Middle frontal gyrus (tissue), 1 donor: ENCODE data around the gene KCNMA1.

Experiments used
- DNase-seq: peaks from one replicate; pipeline ENCODE4 v3.0.0-alpha.2; 2015; ENCODE audit warnings: low spot score; ENCODE audit errors: extremely low spot score

The KCNMA1 gene

GRCh38 chr10:77168861-77169260 lies 468.7 kb downstream of the KCNMA1 start:
- DNase-seq, result no peak

GRCh38 chr10:77168161-77168560 lies 469.4 kb downstream of the KCNMA1 start:
- DNase-seq, result no peak

DNA sequence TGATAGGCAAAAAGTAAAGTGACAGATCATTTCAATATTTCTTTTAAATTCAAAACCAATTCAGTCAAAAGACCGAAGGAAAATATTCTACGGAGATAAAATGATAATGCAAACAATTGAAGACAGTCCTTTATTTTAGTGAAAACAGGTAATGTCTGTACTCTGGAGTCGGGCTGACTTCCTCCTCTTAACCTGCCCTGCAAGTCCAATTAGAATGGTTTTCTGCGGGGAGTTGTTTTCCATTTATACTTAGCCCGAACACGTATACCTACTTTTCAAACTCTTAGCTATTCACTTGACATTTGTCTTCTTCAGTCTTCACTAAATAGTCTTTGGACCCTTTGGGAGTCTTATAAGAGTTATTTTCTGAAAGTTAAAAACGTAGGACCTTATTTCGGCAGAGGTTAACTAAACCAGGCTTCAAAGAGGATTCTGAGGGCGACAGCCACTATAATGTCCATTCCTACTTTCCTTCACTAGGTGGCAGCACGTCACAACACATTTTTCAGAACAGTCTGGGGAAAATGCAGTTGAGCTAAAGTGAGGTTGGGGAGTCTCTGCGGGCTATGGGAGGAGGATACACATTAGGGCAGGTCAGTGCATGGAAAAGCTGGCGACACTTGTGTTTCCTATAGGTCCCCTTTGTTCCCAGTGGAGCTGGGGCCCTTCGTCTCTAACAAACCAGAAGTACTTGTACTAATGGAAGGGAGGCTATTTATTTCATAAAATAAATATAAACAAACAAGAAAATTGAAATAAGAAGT lies 472.0 kb downstream of the KCNMA1 start:
- DNase-seq, result peak; percentile 61

DNA sequence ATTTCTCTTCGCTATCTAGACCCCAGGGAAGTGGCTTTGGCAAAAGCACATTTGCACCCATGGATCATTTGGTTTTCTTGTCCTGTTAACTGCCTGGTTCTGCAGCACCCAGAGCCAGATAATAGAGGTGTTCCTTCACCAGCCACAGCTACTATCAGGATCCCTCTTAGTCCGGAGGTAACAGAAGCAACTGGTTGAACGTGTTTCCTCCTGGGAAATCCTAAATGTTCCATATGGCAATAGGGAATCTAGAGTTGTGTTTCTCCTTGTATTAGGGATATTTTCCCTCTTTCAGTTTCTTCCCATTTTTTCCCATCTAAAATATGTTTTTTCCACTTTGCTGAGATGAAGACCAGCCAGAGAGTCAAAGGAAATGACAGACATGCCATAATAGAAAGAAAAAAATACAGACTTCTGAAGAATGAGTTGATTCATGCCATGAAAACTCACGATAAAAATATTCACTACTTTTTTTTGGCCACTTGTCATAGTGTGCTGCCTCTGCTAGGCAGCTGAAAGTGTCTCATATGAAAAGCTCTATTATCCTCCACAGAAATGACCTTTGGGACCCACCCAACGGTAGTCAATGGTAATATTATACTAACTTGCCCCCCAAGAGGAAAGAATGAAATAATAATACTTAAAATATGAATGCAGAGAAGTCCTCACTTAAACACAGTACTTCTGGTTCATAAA lies 472.8 kb downstream of the KCNMA1 start:
- DNase-seq, result no peak

DNA sequence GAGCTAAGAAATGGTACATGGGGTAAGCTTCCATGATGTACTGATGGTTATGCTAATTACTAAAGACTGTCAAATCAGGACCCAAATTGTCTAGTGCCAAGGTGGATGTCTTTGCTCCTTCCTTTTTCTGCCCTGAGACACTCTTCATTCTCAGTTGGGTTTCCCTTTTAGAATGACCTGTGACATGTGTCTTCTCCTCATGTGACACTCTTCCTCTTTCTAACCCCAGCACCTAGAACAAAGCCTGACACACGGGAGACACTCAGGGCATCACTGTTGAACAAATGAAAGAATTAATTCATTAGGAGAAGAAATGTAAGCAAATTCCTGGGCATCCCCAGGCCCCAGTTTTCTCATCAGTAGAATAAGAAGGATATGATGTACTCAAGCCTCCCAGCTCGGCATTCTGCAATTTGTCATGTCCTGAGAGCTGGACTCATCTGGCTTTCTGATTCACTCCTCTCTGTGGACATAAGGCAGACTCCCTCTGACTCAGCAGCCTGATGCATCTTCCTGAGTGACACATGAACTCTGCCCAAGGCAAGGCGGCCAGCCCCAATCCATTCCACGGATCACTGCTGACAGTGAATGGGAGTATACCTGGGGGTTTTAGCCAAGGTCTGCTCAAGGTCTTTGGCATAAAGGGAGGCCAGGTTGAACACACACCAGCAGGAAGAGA lies 473.8 kb downstream of the KCNMA1 start:
- no peak for DNase-seq

- no peak for DNase-seq
Observed at GRCh38 chr10:77162697-77163096, 474.9 kb downstream of the KCNMA1 start.

GRCh38 chr10:77160679-77161078 lies 476.9 kb downstream of the KCNMA1 start:
- DNase-seq, result no peak

GRCh38 chr10:77159538-77160110 lies 478.0 kb downstream of the KCNMA1 start:
- no peak for DNase-seq

- DNase-seq, result no peak
Observed at GRCh38 chr10:77158666-77159065, 478.9 kb downstream of the KCNMA1 start.

- DNase-seq, result no peak
Observed at GRCh38 chr10:77157248-77158019, 480.2 kb downstream of the KCNMA1 start.

DNA sequence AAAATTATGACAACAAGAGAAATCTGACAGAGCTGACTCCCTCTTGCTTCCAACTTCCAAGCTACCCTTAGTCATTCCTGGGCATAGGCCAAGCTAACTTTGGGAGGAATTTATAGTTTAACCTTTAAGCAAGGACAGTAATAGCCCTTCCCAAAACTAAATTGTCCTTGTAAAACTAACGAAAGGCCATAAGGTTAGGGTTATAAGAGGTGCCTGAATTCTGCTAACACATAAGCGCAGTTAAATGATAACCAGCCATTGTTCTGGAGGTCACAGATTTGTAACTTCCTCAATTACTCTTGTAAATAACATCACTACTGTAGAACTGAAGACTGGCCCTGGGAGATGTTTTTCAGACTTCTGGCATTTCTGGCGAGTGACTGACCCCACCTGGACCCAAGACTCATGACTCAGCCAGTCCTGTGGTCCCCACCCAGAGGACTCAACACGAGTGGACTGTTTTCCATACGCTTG lies 481.2 kb downstream of the KCNMA1 start:
- no peak for DNase-seq

DNA sequence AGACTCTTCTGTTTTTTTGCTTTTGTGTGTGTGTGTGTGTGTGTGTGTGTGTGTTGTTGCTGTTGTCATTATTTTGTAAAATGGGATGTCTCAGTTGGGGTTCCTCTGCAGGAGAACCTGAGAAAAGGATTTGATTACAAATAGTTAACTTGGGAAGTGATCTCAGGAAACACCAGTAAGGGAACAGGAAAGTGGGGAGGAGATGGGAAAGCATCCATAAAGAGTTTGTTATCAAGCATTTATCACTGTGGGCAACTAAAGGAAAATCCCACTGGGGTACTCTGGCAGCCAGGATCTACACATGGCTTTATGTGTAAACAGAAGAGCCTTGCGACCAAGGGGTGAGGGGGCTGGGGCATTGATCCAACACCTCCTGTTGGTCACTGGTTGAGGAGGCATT lies 485.4 kb downstream of the KCNMA1 start:
- no peak for DNase-seq

- DNase-seq, result no peak
Observed at GRCh38 chr10:77151408-77151807, 486.2 kb downstream of the KCNMA1 start.

DNA sequence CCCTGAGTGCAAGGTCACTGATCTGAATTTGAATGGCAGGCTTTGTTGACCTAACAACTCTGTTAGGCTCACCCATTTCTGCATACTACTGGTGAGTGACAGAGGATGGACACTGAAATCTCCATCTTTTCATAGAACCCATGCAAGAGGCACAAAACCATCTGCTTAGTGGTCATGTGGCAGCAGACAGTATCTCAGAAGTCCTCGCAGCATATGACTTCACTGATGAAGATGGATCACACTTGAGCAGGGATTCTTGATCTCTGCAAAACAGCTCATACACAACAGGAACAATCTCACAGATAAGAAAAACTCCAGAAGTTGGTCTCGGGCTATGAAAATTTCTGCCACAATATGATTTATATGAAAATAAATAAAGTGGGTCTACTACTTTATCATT lies 487.9 kb downstream of the KCNMA1 start:
- DNase-seq, result no peak

DNA sequence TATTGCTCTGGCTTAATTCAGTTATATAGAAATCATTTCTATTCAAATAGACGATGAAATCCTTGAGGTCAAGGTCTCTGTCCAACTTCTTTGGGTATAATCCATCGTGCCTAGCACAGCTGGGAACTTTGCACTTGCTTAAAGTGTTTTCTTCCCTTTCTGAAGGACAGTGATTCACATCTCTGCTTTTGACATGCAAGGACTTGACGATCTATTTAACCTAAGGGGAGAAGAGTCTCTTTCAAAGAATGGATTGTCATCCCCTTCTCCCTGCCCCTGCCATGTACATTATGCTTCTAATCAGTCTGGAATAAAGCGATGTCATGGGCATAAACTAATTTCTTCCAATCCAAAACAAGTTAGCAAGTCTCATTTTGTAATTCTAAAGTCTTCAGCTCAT lies 488.6 kb downstream of the KCNMA1 start:
- no peak for DNase-seq

DNA sequence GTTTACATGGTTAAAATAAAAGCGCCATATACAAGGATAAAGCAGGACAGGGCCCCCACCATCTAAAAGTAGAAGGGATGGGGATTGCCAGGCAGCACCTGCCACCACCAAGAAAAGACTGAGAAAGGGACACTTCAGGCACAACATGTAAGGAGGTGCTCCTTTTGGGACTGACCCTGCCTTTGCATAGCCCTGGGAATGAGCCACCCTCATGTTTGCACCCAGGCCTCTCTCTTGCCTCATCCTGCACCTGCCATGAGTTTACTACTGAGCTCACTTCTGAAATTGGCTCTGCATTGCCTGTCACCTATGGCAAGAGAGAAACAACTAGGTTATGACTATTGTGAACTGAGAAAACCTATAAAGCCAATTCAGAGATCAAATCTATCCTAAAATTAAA lies 489.7 kb downstream of the KCNMA1 start:
- DNase-seq, result no peak

GRCh38 chr10:77146712-77147336 lies 490.8 kb downstream of the KCNMA1 start:
- no peak for DNase-seq

DNA sequence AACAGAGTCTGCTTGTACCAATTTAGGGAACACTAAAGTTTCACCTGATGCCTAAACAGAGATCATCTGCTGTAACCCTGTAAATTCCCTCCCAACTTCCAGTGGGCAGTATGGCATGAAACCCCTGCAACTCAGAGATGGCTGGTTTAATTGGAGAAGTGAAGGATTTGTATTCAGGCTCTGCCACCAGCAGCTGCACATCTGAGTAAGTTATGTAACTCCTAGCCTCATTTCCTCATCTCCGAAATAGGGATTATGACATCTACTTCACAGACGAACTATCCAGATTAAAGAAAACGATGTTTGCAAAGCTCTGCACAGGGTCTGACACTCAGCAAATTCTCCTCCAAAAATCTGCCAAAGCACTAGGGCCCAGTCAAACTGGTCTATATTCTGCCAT lies 493.0 kb downstream of the KCNMA1 start:
- DNase-seq, result no peak

DNA sequence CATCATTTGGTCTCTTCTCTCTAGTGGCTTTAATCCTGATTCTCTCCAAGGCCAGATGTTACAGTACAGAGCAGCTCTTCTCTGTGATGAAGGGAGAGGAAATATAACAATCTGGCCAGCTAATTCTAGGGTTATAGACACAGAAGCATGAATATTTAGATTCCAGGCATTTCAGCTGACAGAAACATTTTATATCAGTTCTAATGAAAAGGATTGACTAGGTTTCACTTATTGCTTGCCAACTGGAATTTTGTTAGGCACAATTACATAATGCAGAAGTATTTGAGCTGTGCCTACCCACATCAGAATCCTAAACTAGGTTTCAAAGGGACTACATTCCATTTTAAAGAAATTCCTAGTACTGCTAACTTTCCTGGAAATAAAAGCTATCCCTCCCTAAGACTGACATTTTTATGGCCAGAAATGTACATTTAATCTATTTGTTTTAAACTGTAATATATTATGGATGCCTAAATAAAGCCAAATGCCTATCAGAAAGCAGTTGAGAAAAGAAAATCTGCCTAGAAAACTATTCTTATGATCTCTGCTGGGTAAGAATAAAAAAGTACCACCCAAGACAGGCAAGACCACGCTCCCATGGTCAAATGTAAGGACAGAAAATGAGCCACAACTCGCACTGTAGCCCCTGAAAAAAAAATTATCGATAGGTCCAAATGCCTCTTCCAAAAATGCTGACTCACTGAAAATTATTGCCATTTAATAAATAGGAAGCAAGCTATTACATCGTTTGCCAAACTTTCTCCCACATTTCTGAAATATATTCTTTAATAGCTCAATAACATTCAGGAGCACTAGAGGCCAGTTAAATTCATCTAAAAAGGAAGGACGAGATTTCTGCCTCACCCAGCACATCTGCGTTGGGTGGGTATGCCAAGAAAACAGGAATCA lies 498.1 kb downstream of the KCNMA1 start:
- DNase-seq, result no peak

GRCh38 chr10:77138541-77138940 lies 499.1 kb downstream of the KCNMA1 start:
- DNase-seq, result no peak
